ENCODE results near the gene OR52A1.
"Not testable (repeated sequence)": the region's sequence is repeated elsewhere in the genome, so short reads cannot be mapped to it uniquely, and the experiment has no call there.

The OR52A1 gene

GRCh38 chr11:5171856-5172255 lies 17.3 kb upstream of the OR52A1 start:
- Histone ChIP-seq H3K4me3 (ENCODE audit: extremely low read depth, insufficient read depth, low read length, poor library complexity, severe bottlenecking) (no peak overlapping the region), H3K27ac (ENCODE audit: low read depth, low read length, severe bottlenecking) (no peak overlapping the region), H3K4me1 (ENCODE audit: control insufficient read depth, insufficient read depth, low read length, poor library complexity, severe bottlenecking) (no peaks in the 10 kb centered on the region), H3K36me3 (ENCODE audit: control insufficient read depth, insufficient read depth, low read length) (no peaks in the 10 kb centered on the region), H3K9me3 (ENCODE audit: control insufficient read depth, low read length) (no peaks in the 10 kb centered on the region)
- WGBS, 2 experiments (ENCODE audit: insufficient coverage in 2 of 2), result 84% methylated on average over 2 of the region's 2 CpGs; no CpG with 5 or more reads in 1 of the 2 experiments

DNA sequence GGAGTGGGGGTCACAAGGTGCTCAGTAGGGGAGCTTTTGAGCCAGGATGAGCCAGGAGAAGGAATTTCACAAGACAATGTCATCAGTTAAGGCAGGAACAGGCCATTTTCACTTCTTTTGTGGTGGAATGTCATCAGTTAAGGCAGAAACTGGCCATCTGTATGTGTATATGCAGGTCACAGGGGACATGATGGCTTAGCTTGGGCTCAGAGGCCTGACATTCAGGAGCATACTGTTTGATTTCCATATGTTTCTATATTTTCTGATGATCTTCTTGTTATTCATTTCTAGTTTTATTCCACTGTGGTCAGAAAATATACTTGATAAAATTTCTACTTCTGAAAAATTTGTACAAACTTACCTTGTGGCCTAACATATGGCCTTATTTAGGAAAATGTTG lies 11.3 kb upstream of the OR52A1 start:
- not testable (repeated sequence) for H3K4me3 ChIP-seq (ENCODE audit: extremely low read depth, insufficient read depth, low read length, poor library complexity, severe bottlenecking); H3K9me3 ChIP-seq (ENCODE audit: control insufficient read depth, low read length); H3K27ac ChIP-seq (ENCODE audit: low read depth, low read length, severe bottlenecking); H3K36me3 ChIP-seq (ENCODE audit: control insufficient read depth, insufficient read depth, low read length); H3K4me1 ChIP-seq (ENCODE audit: control insufficient read depth, insufficient read depth, low read length, poor library complexity, severe bottlenecking)

GRCh38 chr11:5164807-5165206 lies 10.2 kb upstream of the OR52A1 start:
- not testable (repeated sequence) for H3K27ac ChIP-seq (ENCODE audit: low read depth, low read length, severe bottlenecking); H3K4me3 ChIP-seq (ENCODE audit: extremely low read depth, insufficient read depth, low read length, poor library complexity, severe bottlenecking)
- WGBS, 2 experiments (ENCODE audit: insufficient coverage in 2 of 2), result 83 to 92% methylated on average over 4 to 6 of the region's 6 CpGs

GRCh38 chr11:5161045-5161444 lies 6.5 kb upstream of the OR52A1 start:
- no CpG with 5 or more reads among the region's 1 CpG for WGBS, 2 experiments (ENCODE audit: insufficient coverage in 2 of 2)
- H3K36me3 ChIP-seq (ENCODE audit: control insufficient read depth, insufficient read depth, low read length), result not testable (repeated sequence)

More at GRCh38 chr11:5164807-5165206, 10.2 kb upstream of the OR52A1 start:
- H3K4me1 ChIP-seq (ENCODE audit: control insufficient read depth, insufficient read depth, low read length, poor library complexity, severe bottlenecking); H3K36me3 ChIP-seq (ENCODE audit: control insufficient read depth, insufficient read depth, low read length); H3K9me3 ChIP-seq (ENCODE audit: control insufficient read depth, low read length): not testable (repeated sequence)

GRCh38 chr11:5160217-5160616 lies 5.7 kb upstream of the OR52A1 start:
- not testable (repeated sequence) for H3K4me1 ChIP-seq (ENCODE audit: control insufficient read depth, insufficient read depth, low read length, poor library complexity, severe bottlenecking); H3K27ac ChIP-seq (ENCODE audit: low read depth, low read length, severe bottlenecking); H3K4me3 ChIP-seq (ENCODE audit: extremely low read depth, insufficient read depth, low read length, poor library complexity, severe bottlenecking); H3K9me3 ChIP-seq (ENCODE audit: control insufficient read depth, low read length); H3K36me3 ChIP-seq (ENCODE audit: control insufficient read depth, insufficient read depth, low read length)
- WGBS, 2 experiments (ENCODE audit: insufficient coverage in 2 of 2), result 60 to 79% methylated on average over 1 to 3 of the region's 4 CpGs

More at GRCh38 chr11:5161045-5161444, 6.5 kb upstream of the OR52A1 start:
- H3K27ac ChIP-seq (ENCODE audit: low read depth, low read length, severe bottlenecking); H3K4me3 ChIP-seq (ENCODE audit: extremely low read depth, insufficient read depth, low read length, poor library complexity, severe bottlenecking); H3K9me3 ChIP-seq (ENCODE audit: control insufficient read depth, low read length); H3K4me1 ChIP-seq (ENCODE audit: control insufficient read depth, insufficient read depth, low read length, poor library complexity, severe bottlenecking): not testable (repeated sequence)

- H3K4me1 ChIP-seq (ENCODE audit: control insufficient read depth, insufficient read depth, low read length, poor library complexity, severe bottlenecking), result no peaks in the 10 kb centered on the region
- H3K27ac ChIP-seq (ENCODE audit: low read depth, low read length, severe bottlenecking), result no peak overlapping the region
- no peaks in the 10 kb centered on the region for H3K36me3 ChIP-seq (ENCODE audit: control insufficient read depth, insufficient read depth, low read length)
- H3K4me3 ChIP-seq (ENCODE audit: extremely low read depth, insufficient read depth, low read length, poor library complexity, severe bottlenecking), result no peak overlapping the region
- H3K9me3 ChIP-seq (ENCODE audit: control insufficient read depth, low read length), result no peaks in the 10 kb centered on the region
These were observed 5.2 kb upstream of the OR52A1 start for GRCh38 chr11:5159806-5160205.

- no peaks in the 10 kb centered on the region for H3K4me1 ChIP-seq (ENCODE audit: control insufficient read depth, insufficient read depth, low read length, poor library complexity, severe bottlenecking)
- 63 to 100% methylated on average over 1 of the region's 3 CpGs for WGBS, 2 experiments (ENCODE audit: insufficient coverage in 2 of 2)
- no peak overlapping the region for H3K4me3 ChIP-seq (ENCODE audit: extremely low read depth, insufficient read depth, low read length, poor library complexity, severe bottlenecking)
- H3K27ac ChIP-seq (ENCODE audit: low read depth, low read length, severe bottlenecking), result no peak overlapping the region
- no peaks in the 10 kb centered on the region for H3K36me3 ChIP-seq (ENCODE audit: control insufficient read depth, insufficient read depth, low read length)
- no peaks in the 10 kb centered on the region for H3K9me3 ChIP-seq (ENCODE audit: control insufficient read depth, low read length)
These were observed 754 bp downstream of the OR52A1 start for GRCh38 chr11:5153574-5154431.

DNA sequence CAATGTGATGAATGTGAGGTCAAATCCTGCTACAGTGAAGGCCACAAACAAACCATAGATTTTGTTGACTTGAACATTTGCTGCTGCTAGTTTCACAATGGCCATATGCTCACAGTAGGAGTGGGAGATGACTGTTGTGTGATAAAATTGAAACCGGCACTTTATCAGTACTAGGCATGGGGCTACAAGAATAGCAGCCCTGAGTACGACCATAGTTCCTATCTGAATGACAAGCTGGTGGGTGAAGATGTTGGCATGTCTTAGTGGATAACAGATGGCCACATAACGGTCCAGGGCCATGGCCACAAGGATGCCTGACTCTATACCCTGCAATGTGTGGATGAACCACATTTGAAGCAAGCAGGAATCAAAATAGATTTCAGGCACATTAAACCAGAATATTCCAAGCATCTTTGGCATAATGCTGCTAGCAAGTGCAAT lies 2.8 kb downstream of the OR52A1 start:
- no peaks in the 10 kb centered on the region for H3K36me3 ChIP-seq (ENCODE audit: control insufficient read depth, insufficient read depth, low read length)
- H3K27ac ChIP-seq (ENCODE audit: low read depth, low read length, severe bottlenecking), result no peak overlapping the region
- H3K4me1 ChIP-seq (ENCODE audit: control insufficient read depth, insufficient read depth, low read length, poor library complexity, severe bottlenecking), result no peaks in the 10 kb centered on the region
- no peak overlapping the region for H3K4me3 ChIP-seq (ENCODE audit: extremely low read depth, insufficient read depth, low read length, poor library complexity, severe bottlenecking)
- 83 to 86% methylated on average over 2 of the region's 3 CpGs for WGBS, 2 experiments (ENCODE audit: insufficient coverage in 2 of 2)
- no peaks in the 10 kb centered on the region for H3K9me3 ChIP-seq (ENCODE audit: control insufficient read depth, low read length)

DNA sequence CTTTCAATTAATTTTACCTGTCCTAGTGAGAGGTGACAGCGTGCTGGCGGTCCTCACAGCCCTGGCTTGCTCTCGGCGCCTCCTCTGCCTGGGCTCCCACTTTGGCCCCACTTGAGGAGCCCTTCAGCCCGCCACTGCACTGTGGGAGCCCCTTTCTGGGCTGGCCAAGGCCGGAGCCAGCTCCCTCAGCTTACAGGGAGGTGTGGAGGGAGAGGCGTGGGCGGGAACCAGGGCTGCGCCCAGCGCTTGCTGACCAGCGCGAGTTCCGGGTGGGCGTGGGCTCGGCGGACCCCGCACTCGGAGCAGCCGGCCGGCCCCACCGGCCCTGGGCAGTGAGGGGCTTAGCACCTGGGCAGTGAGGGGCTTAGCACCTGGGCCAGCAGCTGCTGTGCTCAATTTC lies 10.4 kb downstream of the OR52A1 start:
- H3K36me3 ChIP-seq (ENCODE audit: control insufficient read depth, insufficient read depth, low read length); H3K27ac ChIP-seq (ENCODE audit: low read depth, low read length, severe bottlenecking); H3K4me1 ChIP-seq (ENCODE audit: control insufficient read depth, insufficient read depth, low read length, poor library complexity, severe bottlenecking); H3K9me3 ChIP-seq (ENCODE audit: control insufficient read depth, low read length); H3K4me3 ChIP-seq (ENCODE audit: extremely low read depth, insufficient read depth, low read length, poor library complexity, severe bottlenecking): not testable (repeated sequence)
- 97 to 100% methylated on average over 4 to 18 of the region's 21 CpGs for WGBS, 2 experiments (ENCODE audit: insufficient coverage in 2 of 2)

- WGBS, 2 experiments (ENCODE audit: insufficient coverage in 2 of 2), result 100% methylated on average over 1 of the region's 2 CpGs
These were observed 16.6 kb downstream of the OR52A1 start, which contains the start of gene OR52A5 for GRCh38 chr11:5137996-5138395. TSS of gene OR52A5 (minus strand) at chr11:5138356. CDS start at chr11:5132642, 5,714 bp downstream.

DNA sequence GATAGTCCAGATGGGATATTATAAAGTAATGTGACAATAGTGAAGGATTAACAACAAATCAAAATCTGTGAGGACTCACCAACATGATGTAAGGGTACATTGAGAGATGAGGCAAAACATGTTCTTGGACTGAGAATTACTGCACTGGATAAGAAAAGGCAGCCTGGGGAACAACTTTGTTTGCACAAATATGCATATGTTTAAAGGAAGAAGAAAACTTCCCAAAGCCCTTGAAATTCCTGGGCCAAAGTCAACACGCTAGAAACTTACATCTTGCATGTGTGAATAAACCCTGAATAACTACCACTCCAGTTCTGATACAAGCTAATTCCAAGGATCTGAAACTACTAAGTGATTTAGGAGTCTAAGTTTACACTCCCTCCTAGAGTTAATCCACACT lies 17.5 kb downstream of the OR52A1 start:
- Histone ChIP-seq H3K9me3 (ENCODE audit: control insufficient read depth, low read length) (no peaks in the 10 kb centered on the region), H3K4me3 (ENCODE audit: extremely low read depth, insufficient read depth, low read length, poor library complexity, severe bottlenecking) (no peak overlapping the region), H3K27ac (ENCODE audit: low read depth, low read length, severe bottlenecking) (no peak overlapping the region), H3K4me1 (ENCODE audit: control insufficient read depth, insufficient read depth, low read length, poor library complexity, severe bottlenecking) (no peaks in the 10 kb centered on the region), H3K36me3 (ENCODE audit: control insufficient read depth, insufficient read depth, low read length) (no peaks in the 10 kb centered on the region)
- no CpG with 5 or more reads among the region's 1 CpG for WGBS, 2 experiments (ENCODE audit: insufficient coverage in 2 of 2)

More at GRCh38 chr11:5137996-5138395, 16.6 kb downstream of the OR52A1 start, which contains the start of gene OR52A5:
- H3K27ac ChIP-seq (ENCODE audit: low read depth, low read length, severe bottlenecking), result no peak within 1 kb of the TSS
- H3K9me3 ChIP-seq (ENCODE audit: control insufficient read depth, low read length), result no peaks in the 10 kb centered on the region
- no peaks in the 10 kb centered on the region for H3K4me1 ChIP-seq (ENCODE audit: control insufficient read depth, insufficient read depth, low read length, poor library complexity, severe bottlenecking)
- H3K36me3 ChIP-seq (ENCODE audit: control insufficient read depth, insufficient read depth, low read length), result no peaks in the 10 kb centered on the region
- no peak within 1 kb of the TSS for H3K4me3 ChIP-seq (ENCODE audit: extremely low read depth, insufficient read depth, low read length, poor library complexity, severe bottlenecking)
